Neural progenitor cell (in vitro differentiated cells): ENCODE data around the gene TOP2B. TPM values are rescaled to one million over a fixed set of nuclear protein-coding genes. Genes with fewer than 3 reads are reported as not detected.

ENCODE experiments used
- DNase-seq: peaks from one replicate; pipeline ENCODE4 v3.0.0-alpha.2; 2016; ENCODE audit warnings: low spot score
- H2AFZ ChIP-seq: fragments of 200-600 bp; sonication (generic); replicated peaks from 2 replicates; pipeline ENCODE4 v1.6.1; 2016; ENCODE audit warnings: antibody characterized with exemption
- H3F3A ChIP-seq: fragments of 200-600 bp; sonication (generic); 2 replicates; pipeline ENCODE4 v1.6.1; 2016; ENCODE audit warnings: antibody characterized with exemption, low read depth
- H3K27ac ChIP-seq: fragments of 200-600 bp; sonication (generic); 2 replicates; pipeline ENCODE4 v1.5.1; 2016; ENCODE audit warnings: mild to moderate bottlenecking
- H3K27me3 ChIP-seq: fragments of 200-600 bp; sonication (generic); 2 replicates; pipeline ENCODE4 v1.6.1; 2016; ENCODE audit warnings: mild to moderate bottlenecking, moderate library complexity
- H3K36me3 ChIP-seq: fragments of 200-600 bp; sonication (generic); 2 replicates; pipeline ENCODE4 v1.5.1; 2016
- H3K4me1 ChIP-seq: fragments of 200-600 bp; sonication (generic); 2 replicates; pipeline ENCODE4 v1.6.1; 2016; ENCODE audit warnings: mixed run types
- H3K4me2 ChIP-seq: fragments of 200-600 bp; sonication (generic); 2 replicates; pipeline ENCODE4 v1.6.1; 2016
- H3K4me3 ChIP-seq: fragments of 200-600 bp; sonication (generic); 2 replicates; pipeline ENCODE4 v1.5.1; 2016
- H3K79me2 ChIP-seq: fragments of 200-600 bp; sonication (generic); 2 replicates; pipeline ENCODE4 v1.6.1; 2016; ENCODE audit warnings: low read depth
- H3K9ac ChIP-seq: fragments of 200-600 bp; sonication (generic); 2 replicates; pipeline ENCODE4 v1.6.1; 2016
- H3K9me3 ChIP-seq: fragments of 200-600 bp; sonication (generic); 2 replicates; pipeline ENCODE4 v1.5.1; 2016; ENCODE audit warnings: low read depth
- H4K20me1 ChIP-seq: fragments of 200-600 bp; sonication (generic); 2 replicates; pipeline ENCODE4 v1.6.1; 2016; ENCODE audit warnings: low read depth
- H3K27ac Mint-ChIP-seq: 3 replicates; pipeline ENCODE4 v1.8.0; 2021; ENCODE audit warnings: mixed read lengths
- H3K27me3 Mint-ChIP-seq: 2 replicates; pipeline ENCODE4 v1.8.0; 2022; ENCODE audit warnings: low read depth, mild to moderate bottlenecking, inconsistent platforms, moderate library complexity, mixed read lengths; ENCODE audit not compliant: insufficient read depth
- H3K36me3 Mint-ChIP-seq: 3 replicates; pipeline ENCODE4 v1.8.0; 2021; ENCODE audit warnings: mixed read lengths
- H3K4me1 Mint-ChIP-seq: 3 replicates; pipeline ENCODE4 v1.8.0; 2021; ENCODE audit warnings: mixed read lengths
- H3K4me3 Mint-ChIP-seq: 3 replicates; pipeline ENCODE4 v1.8.0; 2021; ENCODE audit warnings: mild to moderate bottlenecking, moderate library complexity, mixed read lengths
- H3K9me3 Mint-ChIP-seq: 3 replicates; pipeline ENCODE4 v1.8.0; 2020; ENCODE audit warnings: mixed read lengths
- CTCF ChIP-seq: fragments of 200-600 bp; sonication (generic); IDR thresholded peaks from 2 replicates; pipeline ENCODE4 v1.5.1; 2017; ENCODE audit warnings: antibody characterized with exemption, mild to moderate bottlenecking
- EZH2 ChIP-seq: fragments of 200-600 bp; sonication (generic); IDR thresholded peaks from 2 replicates; pipeline ENCODE4 v1.6.1; 2017; ENCODE audit warnings: antibody characterized with exemption, mild to moderate bottlenecking, moderate library complexity
- EZH2phosphoT487 ChIP-seq: fragments of 200-600 bp; sonication (generic); IDR thresholded peaks from 2 replicates; pipeline ENCODE4 v1.6.1; 2017; ENCODE audit warnings: antibody characterized with exemption
- total RNA-seq: library from RNA; depleted of rRNA; stranded (reverse); fragments of >200 nt; gene quantifications from 2 replicates; pipeline ENCODE4 v1.2.3, GENCODE V29; 2015; ENCODE audit warnings: low replicate concordance

The TOP2B gene
- total RNA-seq, 1 donor from 2014 or later = 327 TPM

DNA sequence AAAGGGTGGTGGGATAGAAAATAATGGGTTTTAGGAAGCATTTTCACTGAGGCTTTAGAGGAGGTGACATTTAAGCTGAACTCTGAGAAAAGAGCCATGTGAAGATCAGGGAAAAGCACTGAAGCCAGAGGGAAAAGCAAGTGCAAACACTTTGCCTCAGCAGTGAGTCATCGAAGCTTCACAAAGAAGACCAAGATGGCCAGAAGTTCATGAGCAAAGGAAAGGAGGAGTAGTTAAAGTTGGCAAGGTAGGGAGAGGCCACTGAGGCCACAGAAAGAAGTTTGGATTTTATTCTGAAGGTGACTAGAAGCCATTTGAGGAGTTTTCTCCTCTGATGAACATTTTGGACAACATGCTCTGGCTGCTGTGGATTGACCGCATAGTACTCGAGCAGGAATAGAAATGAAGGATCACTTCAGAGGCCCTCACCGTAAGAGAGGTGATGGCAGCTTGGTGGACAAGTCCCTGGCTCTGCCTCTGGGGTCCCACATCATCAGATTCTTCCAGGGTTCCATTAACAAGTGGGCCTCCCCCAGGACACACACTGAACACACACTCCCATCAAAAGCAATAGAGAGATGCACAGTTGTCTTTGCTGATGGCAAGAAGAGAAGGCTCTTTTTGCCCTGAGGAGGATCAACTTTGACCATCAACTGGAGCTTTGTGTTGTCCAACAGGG lies 75.5 kb downstream of the TOP2B start:
- Histone ChIP-seq H3K4me3 (no peak overlapping the region), H4K20me1 (no peaks in the 10 kb centered on the region), H2AFZ (no peak overlapping the region), H3K36me3 (no peaks in the 10 kb centered on the region), H3K9ac (no peak overlapping the region), H3K4me2 (no peak overlapping the region), H3K27ac (no peak overlapping the region), H3K79me2 (no peaks in the 10 kb centered on the region), H3K9me3 (no peaks in the 10 kb centered on the region), H3K27me3 (no peaks in the 10 kb centered on the region), H3K4me1 (no peaks in the 10 kb centered on the region), H3F3A (peaks cover under 1% of the 10 kb centered on the region)
- no peak overlapping the region for H3K4me3 Mint-ChIP-seq
- H3K27ac Mint-ChIP-seq = no peak overlapping the region
- H3K36me3 Mint-ChIP-seq = no peaks in the 10 kb centered on the region
- H3K4me1 Mint-ChIP-seq = peaks cover 13% of the 10 kb centered on the region
- H3K9me3 Mint-ChIP-seq = no peaks in the 10 kb centered on the region
- DNase-seq = no peak
- no peak for TF ChIP-seq EZH2phosphoT487
- TF ChIP-seq EZH2 = no peak
- no peak for TF ChIP-seq CTCF
- H3K27me3 Mint-ChIP-seq = peaks cover 2% of the 10 kb centered on the region

GRCh38 chr3:25588441-25589103 lies 76.1 kb downstream of the TOP2B start:
- no peak overlapping the region for H3K27ac Mint-ChIP-seq
- no peaks in the 10 kb centered on the region for H3K79me2 ChIP-seq
- no peak overlapping the region for H2AFZ ChIP-seq
- no peak for TF ChIP-seq EZH2phosphoT487
- no peak for TF ChIP-seq EZH2
- no peak for TF ChIP-seq CTCF
- no peaks in the 10 kb centered on the region for H3K36me3 Mint-ChIP-seq
- no peaks in the 10 kb centered on the region for H4K20me1 ChIP-seq
- H3K36me3 ChIP-seq = no peaks in the 10 kb centered on the region
- no peak for DNase-seq
- H3K4me3 ChIP-seq = no peak overlapping the region
- H3K27ac ChIP-seq = no peak overlapping the region
- no peaks in the 10 kb centered on the region for H3K27me3 ChIP-seq
- no peak overlapping the region for H3K4me3 Mint-ChIP-seq
- H3K27me3 Mint-ChIP-seq = peaks cover 7% of the 10 kb centered on the region
- no peaks in the 10 kb centered on the region for H3K9me3 Mint-ChIP-seq
- H3K9me3 ChIP-seq = no peaks in the 10 kb centered on the region
- no peak overlapping the region for H3K4me2 ChIP-seq
- H3F3A ChIP-seq = no peaks in the 10 kb centered on the region
- H3K9ac ChIP-seq = no peak overlapping the region
- no peaks in the 10 kb centered on the region for H3K4me1 ChIP-seq
- H3K4me1 Mint-ChIP-seq = peaks cover 16% of the 10 kb centered on the region

- H3K9me3 Mint-ChIP-seq = no peaks in the 10 kb centered on the region
- no peak overlapping the region for H3K4me3 Mint-ChIP-seq
- Histone ChIP-seq H4K20me1 (no peaks in the 10 kb centered on the region), H3K4me2 (no peak overlapping the region), H3K9me3 (no peaks in the 10 kb centered on the region), H3K4me1 (no peaks in the 10 kb centered on the region), H3F3A (no peaks in the 10 kb centered on the region), H3K9ac (no peak overlapping the region), H3K27ac (no peak overlapping the region), H3K36me3 (no peaks in the 10 kb centered on the region), H3K27me3 (no peaks in the 10 kb centered on the region), H2AFZ (no peak overlapping the region), H3K4me3 (no peak overlapping the region), H3K79me2 (no peaks in the 10 kb centered on the region)
- H3K27me3 Mint-ChIP-seq = peaks cover 7% of the 10 kb centered on the region
- no peak overlapping the region for H3K27ac Mint-ChIP-seq
- DNase-seq = no peak
- peaks cover 19% of the 10 kb centered on the region for H3K4me1 Mint-ChIP-seq
- TF ChIP-seq EZH2phosphoT487 = no peak
- TF ChIP-seq EZH2 = no peak
- TF ChIP-seq CTCF = no peak
- H3K36me3 Mint-ChIP-seq = no peaks in the 10 kb centered on the region
Observed at GRCh38 chr3:25587975-25588374, 76.7 kb downstream of the TOP2B start.
